Parathyroid adenoma (tissue), 2 donors: ENCODE results near the gene EML6.

ENCODE experiments used
- H2AFZ ChIP-seq: fragments of 300-600 bp; sonication (generic); one replicate; pipeline ENCODE4 v1.7.0; 2017; ENCODE audit warnings: antibody characterized with exemption, mild to moderate bottlenecking
- H3K27ac ChIP-seq: fragments of 300-600 bp; sonication (generic); one replicate; pipeline ENCODE4 v1.7.0; 2017
- H3K27me3 ChIP-seq: fragments of 300-600 bp; sonication (generic); one replicate; pipeline ENCODE4 v1.7.0; 2017; ENCODE audit warnings: low read length; ENCODE audit not compliant: control insufficient read depth, insufficient read depth
- H3K36me3 ChIP-seq: fragments of 300-600 bp; sonication (generic); one replicate; pipeline ENCODE4 v1.7.0; 2017; ENCODE audit warnings: low read length; ENCODE audit not compliant: control insufficient read depth, insufficient read depth
- H3K4me1 ChIP-seq: fragments of 300-600 bp; sonication (generic); one replicate; pipeline ENCODE4 v1.7.0; 2017; ENCODE audit warnings: control low read depth
- H3K4me2 ChIP-seq: fragments of 300-600 bp; sonication (generic); one replicate; pipeline ENCODE4 v1.7.0; 2017; ENCODE audit warnings: low read length
- H3K4me3 ChIP-seq: fragments of 300-600 bp; sonication (generic); one replicate; pipeline ENCODE4 v1.7.0; 2017; ENCODE audit warnings: low read depth, low read length
- H3K79me2 ChIP-seq: fragments of 300-600 bp; sonication (generic); one replicate; pipeline ENCODE4 v1.7.0; 2017; ENCODE audit warnings: control low read depth
- H3K9ac ChIP-seq: fragments of 300-600 bp; sonication (generic); one replicate; pipeline ENCODE4 v1.7.0; 2017; ENCODE audit warnings: mild to moderate bottlenecking
- H3K9me3 ChIP-seq: fragments of 300-600 bp; sonication (generic); one replicate; pipeline ENCODE4 v1.7.0; 2017; ENCODE audit warnings: low read length; ENCODE audit not compliant: control insufficient read depth
- CTCF ChIP-seq: fragments of 300-600 bp; sonication (generic); IDR thresholded peaks from one replicate; pipeline ENCODE4 v1.7.0; 2017; ENCODE audit warnings: antibody characterized with exemption, mild to moderate bottlenecking
- donor health status: primary hyperparathyroidism.

EML6 gene

GRCh38 chr2:54957321-54957999 lies 234.0 kb downstream of the EML6 start:
- H3K4me3 ChIP-seq: no peak overlapping the region
- H2AFZ ChIP-seq: no peak overlapping the region
- no peak overlapping the region for H3K4me2 ChIP-seq
- no peaks in the 10 kb centered on the region for H3K79me2 ChIP-seq
- H3K9me3 ChIP-seq: no peaks in the 10 kb centered on the region
- TF ChIP-seq CTCF: no peak
- no peak overlapping the region for H3K9ac ChIP-seq
- no peak overlapping the region for H3K27ac ChIP-seq
- no peaks in the 10 kb centered on the region for H3K36me3 ChIP-seq
- H3K4me1 ChIP-seq: no peaks in the 10 kb centered on the region
- H3K27me3 ChIP-seq: no peaks in the 10 kb centered on the region

GRCh38 chr2:54958717-54959371 lies 235.4 kb downstream of the EML6 start:
- H3K4me1 ChIP-seq: no peaks in the 10 kb centered on the region
- H3K27ac ChIP-seq: no peak overlapping the region
- no peak overlapping the region for H3K4me2 ChIP-seq
- no peak overlapping the region for H3K4me3 ChIP-seq
- H3K9ac ChIP-seq: no peak overlapping the region
- no peaks in the 10 kb centered on the region for H3K36me3 ChIP-seq
- H3K27me3 ChIP-seq: no peaks in the 10 kb centered on the region
- no peak overlapping the region for H2AFZ ChIP-seq
- no peaks in the 10 kb centered on the region for H3K79me2 ChIP-seq
- TF ChIP-seq CTCF: no peak
- H3K9me3 ChIP-seq: no peaks in the 10 kb centered on the region

- Histone ChIP-seq H3K4me2 (no peak overlapping the region), H3K9me3 (no peaks in the 10 kb centered on the region), H3K9ac (no peak overlapping the region)
Measured at GRCh38 chr2:54960164-54960563, 236.7 kb downstream of the EML6 start.

GRCh38 chr2:54962511-54962910 lies 239.0 kb downstream of the EML6 start:
- TF ChIP-seq CTCF: no peak
- H3K27ac ChIP-seq: no peak overlapping the region
- no peaks in the 10 kb centered on the region for H3K9me3 ChIP-seq
- no peak overlapping the region for H3K4me3 ChIP-seq
- H3K4me2 ChIP-seq: no peak overlapping the region
- no peaks in the 10 kb centered on the region for H3K4me1 ChIP-seq
- no peaks in the 10 kb centered on the region for H3K79me2 ChIP-seq
- H3K36me3 ChIP-seq: no peaks in the 10 kb centered on the region
- no peak overlapping the region for H2AFZ ChIP-seq
- no peak overlapping the region for H3K9ac ChIP-seq
- H3K27me3 ChIP-seq: no peaks in the 10 kb centered on the region

More at GRCh38 chr2:54960164-54960563, 236.7 kb downstream of the EML6 start:
- Histone ChIP-seq H2AFZ (no peak overlapping the region), H3K4me3 (no peak overlapping the region), H3K79me2 (no peaks in the 10 kb centered on the region), H3K27ac (no peak overlapping the region), H3K36me3 (no peaks in the 10 kb centered on the region), H3K4me1 (no peaks in the 10 kb centered on the region), H3K27me3 (no peaks in the 10 kb centered on the region)
- TF ChIP-seq CTCF: no peak
